ENCODE results near the gene CENPP. TPM values are rescaled to one million over a fixed set of nuclear protein-coding genes. Genes with fewer than 3 reads are reported as not detected.

The CENPP gene
- total RNA-seq, 1 donor from 2014 or later = 2.3 TPM

GRCh38 chr9:92480986-92481633, 155.4 kb downstream of the CENPP start:
- DNase-seq (ENCODE audit: low spot score) = no peak

- no peak for DNase-seq (ENCODE audit: low spot score)
Observed at GRCh38 chr9:92482329-92482728, 156.6 kb downstream of the CENPP start, which contains the start of gene ASPN. Gene ASPN, minus strand, starts transcription at chr9:92482506.

GRCh38 chr9:92482805-92483204, 157.1 kb downstream of the CENPP start:
- DNase-seq (ENCODE audit: low spot score) = no peak

GRCh38 chr9:92483627-92484545, 158.1 kb downstream of the CENPP start:
- DNase-seq (ENCODE audit: low spot score) = no peak

GRCh38 chr9:92484563-92484962, 158.8 kb downstream of the CENPP start:
- DNase-seq (ENCODE audit: low spot score) = no peak

GRCh38 chr9:92486371-92486770, 160.6 kb downstream of the CENPP start:
- DNase-seq (ENCODE audit: low spot score) = no peak

- DNase-seq (ENCODE audit: low spot score) = no peak
Observed at GRCh38 chr9:92488681-92489550, 163.2 kb downstream of the CENPP start.

- DNase-seq (ENCODE audit: low spot score) = no peak
Observed at GRCh38 chr9:92492781-92493401, 167.1 kb downstream of the CENPP start.

- DNase-seq (ENCODE audit: low spot score) = no peak
Observed at GRCh38 chr9:92493749-92494387, 168.1 kb downstream of the CENPP start.

GRCh38 chr9:92494856-92495255, 169.1 kb downstream of the CENPP start:
- DNase-seq (ENCODE audit: low spot score) = no peak

- no peak for DNase-seq (ENCODE audit: low spot score)
Observed at GRCh38 chr9:92496396-92497176, 170.8 kb downstream of the CENPP start.

GRCh38 chr9:92499701-92500100, 173.9 kb downstream of the CENPP start:
- no peak for DNase-seq (ENCODE audit: low spot score)

- DNase-seq (ENCODE audit: low spot score) = no peak
Observed at GRCh38 chr9:92500725-92501124, 175.0 kb downstream of the CENPP start.

- peak; percentile 48 for DNase-seq (ENCODE audit: low spot score)
Observed at GRCh38 chr9:92501671-92502393, 176.1 kb downstream of the CENPP start.

GRCh38 chr9:92503156-92503555, 177.4 kb downstream of the CENPP start:
- DNase-seq (ENCODE audit: low spot score) = no peak

GRCh38 chr9:92504881-92505280, 179.1 kb downstream of the CENPP start:
- no peak for DNase-seq (ENCODE audit: low spot score)

GRCh38 chr9:92506184-92506857, 180.6 kb downstream of the CENPP start:
- peak; percentile 38 for DNase-seq (ENCODE audit: low spot score)

- no peak for DNase-seq (ENCODE audit: low spot score)
Observed at GRCh38 chr9:92507005-92507404, 181.3 kb downstream of the CENPP start.

- no peak for DNase-seq (ENCODE audit: low spot score)
Observed at GRCh38 chr9:92507496-92507895, 181.7 kb downstream of the CENPP start.
